GM21528 (cell line): ENCODE data around the gene FZD1.
"Not testable (repeated sequence)": the region's sequence is repeated elsewhere in the genome, so short reads cannot be mapped to it uniquely, and the experiment has no call there.

Experiments used
- ATAC-seq: cut with Tn5 transposase; IDR thresholded peaks from one replicate; pipeline ENCODE4 v1.9.1; 2021; ENCODE audit warnings: mild to moderate bottlenecking, moderate library complexity; ENCODE audit not compliant: unreplicated experiment, low FRiP score

The FZD1 gene

DNA sequence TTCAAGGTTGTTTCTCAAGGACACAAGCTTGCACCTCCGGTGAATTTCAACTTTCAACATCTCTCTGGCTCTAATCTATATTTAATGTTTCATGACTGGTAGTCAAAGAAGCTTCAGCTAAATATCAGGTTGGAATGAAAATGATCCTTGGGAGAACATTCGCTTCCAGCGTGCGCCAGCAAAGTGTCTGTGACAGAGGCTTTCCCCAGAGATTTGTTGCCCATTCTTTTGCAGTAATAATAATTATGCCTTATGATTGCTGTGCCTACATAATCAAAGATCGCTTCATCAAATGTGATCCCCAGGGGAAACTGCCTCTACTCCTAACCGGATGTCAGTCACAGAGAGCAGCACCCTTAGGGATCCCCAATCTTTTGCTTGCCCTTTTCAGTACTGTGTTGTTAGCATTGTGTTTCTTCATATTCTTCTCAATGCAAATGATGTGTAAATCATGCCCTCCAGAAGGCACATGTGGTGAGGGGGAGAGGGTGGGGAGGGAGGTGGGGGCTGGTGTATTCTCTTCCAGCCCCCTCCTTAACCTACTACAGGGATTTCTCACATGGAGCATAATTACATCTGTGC is 30.5 kb downstream of the FZD1 start:
- ATAC-seq: no peak

DNA sequence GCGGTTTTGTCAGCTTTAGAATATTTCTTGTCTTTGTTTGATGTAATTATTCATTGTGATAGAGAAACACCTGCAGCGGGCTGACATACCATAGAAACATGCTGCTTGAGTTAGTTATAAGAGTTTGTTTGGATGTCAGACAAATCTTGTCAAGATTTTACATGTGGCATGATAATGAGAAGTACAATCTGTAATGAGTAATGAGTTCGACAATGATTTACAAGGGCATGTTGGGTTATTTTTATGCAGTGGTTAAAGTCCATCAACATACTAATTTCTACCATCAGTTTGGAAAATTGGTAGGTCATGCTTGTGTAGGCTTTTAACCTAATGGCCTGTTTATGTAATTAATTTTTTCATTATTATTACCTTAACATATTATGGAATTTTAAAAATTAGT is 31.3 kb downstream of the FZD1 start:
- no peak for ATAC-seq

DNA sequence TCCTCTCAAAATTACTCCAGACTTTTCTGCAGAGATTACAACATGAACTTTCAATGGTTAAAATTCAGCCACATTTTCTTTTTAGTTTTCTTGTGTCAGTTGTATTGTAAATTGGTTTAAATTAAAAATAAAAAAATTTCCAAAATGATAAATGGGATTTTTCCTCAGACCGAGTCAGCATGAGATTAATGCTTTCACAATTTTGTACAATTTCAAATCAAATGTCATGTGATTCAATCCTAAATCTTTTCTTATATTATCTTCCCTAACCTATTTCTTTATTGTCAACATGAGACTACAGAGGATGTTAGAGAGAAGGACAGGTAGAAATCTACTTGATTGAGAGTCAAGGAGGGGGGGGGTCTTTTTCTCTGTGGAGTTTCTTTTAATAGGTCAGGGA is 33.7 kb downstream of the FZD1 start:
- ATAC-seq: no peak

DNA sequence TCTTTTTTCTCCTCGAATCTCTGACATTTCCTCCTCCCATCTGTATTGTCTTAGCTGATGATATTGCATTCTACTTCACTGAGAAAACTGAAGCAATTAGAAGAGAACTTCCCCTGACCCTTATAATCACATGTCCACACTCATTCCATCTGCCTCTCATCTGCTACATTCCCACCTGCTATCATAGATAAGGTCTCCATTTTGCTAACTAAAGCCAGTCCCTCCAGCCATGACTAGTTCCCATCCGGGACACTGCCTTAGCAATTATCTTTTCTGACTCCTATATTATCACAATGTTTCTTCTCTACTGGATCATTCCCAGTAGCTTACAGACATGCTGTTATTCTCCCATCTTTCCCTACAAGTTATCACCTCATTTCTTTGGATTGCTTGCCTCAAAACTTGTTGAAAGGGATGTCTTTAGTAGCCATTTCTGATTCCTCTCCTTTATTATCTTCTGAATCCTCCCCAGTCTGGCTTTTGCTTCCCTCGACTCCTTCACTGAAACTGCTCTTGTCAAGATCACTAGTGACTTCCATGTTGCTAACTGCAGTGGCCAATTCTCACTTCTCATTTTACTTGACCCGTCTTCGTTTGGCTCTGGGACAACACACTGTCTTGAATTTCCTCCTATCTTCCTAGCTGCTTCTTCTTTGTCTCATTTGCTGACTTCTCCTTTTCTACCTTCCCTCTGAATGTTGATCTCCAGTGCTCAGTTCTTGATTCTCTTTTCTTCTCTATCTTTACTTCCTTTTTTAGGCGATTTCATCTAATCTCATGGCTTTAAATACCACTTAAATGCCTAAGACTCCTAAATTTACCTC is 35.9 kb downstream of the FZD1 start:
- no peak for ATAC-seq

DNA sequence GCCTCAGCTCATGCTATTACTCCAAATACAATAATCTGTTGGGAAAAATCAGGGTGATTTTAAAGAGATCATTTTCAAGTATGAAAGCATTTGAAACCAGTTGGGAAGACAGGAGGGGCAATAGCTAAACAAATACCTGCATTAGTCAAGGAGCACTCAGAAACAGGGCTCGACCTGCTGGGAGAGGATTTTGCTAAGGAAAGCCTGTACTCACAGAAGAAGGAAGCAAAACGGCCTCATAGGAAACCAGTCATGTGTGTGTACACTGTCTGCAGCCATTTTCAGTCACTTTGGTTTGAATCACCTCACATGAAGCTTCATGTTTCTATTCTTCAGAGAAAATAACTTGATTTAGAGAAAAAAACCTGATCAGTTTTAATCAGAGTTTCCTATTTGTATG is 38.6 kb downstream of the FZD1 start:
- ATAC-seq: no peak

DNA sequence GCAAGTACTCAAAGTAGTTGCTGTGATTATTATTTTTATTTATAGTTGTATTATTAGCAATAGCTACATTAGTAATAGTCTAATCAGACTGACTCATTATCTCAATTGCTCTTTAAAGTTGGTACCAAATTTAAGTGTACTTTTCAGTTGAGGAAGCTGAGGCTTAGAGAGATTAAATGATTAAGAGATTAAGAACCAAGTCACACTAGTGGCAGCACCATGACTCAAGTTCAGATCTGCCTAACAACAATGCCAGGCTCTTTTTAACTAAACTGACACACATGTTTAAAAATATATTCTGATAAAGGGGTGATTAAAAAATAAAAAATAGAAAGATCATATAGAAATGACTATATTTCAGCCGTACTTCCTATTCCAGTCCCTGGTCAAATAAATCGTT is 42.0 kb downstream of the FZD1 start:
- no peak for ATAC-seq

DNA sequence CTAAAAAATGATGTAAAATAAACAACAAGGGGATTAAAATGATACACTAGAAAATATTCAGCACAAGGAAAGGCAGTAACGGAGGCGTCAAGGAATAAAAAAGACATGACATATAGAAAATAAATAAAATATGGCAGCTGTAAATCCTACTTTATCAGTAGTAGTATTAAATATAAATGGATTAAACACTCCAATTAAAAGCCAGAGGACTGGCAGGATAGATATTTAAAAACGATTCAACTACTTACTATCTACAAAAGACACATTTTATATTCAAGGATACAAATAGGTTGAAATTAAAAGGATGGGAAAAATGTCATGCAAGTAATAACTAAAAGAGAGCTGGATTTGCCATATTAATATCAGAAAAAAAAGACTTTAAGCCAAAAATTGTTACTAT is 43.2 kb downstream of the FZD1 start:
- ATAC-seq: no peak

DNA sequence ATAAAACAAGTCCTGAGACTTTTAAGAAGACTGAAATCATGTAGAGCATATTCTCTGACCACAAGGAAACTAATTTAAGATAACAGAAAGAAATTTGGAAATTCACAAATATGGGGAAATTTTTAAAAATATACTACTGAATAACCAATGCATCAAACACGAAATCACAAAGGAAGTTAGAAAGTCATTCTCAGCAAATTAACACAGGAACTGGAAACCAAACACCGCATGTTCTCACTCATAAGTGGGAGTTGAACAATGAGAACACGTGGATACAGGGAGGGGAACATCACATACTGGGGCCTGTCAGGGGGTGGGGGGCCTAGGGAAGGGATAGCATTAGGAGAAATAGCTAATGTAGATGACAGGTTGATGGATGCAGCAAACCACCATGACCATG is 44.0 kb downstream of the FZD1 start:
- ATAC-seq: not testable (repeated sequence)

DNA sequence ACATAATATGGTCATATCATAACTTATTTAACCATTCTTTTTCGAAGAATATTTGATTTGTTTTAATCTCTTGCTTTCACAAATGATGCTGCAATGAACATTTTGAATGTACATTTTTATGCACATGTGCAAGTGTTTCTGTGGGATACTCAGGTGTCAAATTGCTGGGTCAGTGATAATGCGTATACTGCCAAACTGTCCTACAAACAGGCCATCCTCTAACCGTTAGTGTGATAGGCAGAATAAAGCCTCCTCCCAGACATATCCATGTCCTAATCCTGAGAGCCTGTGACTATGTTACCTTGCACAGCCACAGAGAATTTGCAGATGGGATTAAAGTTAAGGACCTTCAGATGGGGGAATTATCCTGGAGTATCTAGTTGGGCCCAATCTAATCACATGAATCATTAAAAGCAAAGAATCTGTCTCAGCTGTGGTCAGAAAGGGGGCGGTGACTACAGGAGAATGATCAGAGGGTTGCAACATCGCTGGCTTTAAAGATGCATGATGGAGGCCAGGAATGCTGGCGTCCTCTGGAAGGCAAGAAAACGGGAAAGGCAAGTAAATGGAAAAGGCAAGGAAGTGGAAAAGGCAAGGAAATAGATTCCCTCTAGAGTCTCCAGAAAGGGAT is 46.7 kb downstream of the FZD1 start:
- ATAC-seq: no peak

DNA sequence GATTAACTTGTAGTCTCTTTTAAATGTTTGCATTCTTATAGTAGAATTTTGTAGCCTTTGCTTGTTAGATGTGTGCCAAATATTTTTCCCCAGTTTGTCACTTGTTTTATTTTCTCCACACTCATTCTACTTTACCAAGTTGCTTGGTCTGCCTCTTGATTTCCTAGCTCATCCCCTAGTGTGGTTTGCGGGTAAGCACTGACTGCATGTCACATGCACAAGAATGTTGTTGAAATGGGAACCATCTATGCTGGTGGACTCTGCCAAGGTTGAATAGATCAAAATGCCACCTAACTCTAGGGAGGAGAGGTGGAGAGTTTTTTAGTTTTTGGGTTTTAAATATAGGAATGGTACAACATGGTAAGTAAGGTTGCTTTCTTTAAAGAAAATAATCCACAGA is 47.6 kb downstream of the FZD1 start:
- no peak for ATAC-seq

DNA sequence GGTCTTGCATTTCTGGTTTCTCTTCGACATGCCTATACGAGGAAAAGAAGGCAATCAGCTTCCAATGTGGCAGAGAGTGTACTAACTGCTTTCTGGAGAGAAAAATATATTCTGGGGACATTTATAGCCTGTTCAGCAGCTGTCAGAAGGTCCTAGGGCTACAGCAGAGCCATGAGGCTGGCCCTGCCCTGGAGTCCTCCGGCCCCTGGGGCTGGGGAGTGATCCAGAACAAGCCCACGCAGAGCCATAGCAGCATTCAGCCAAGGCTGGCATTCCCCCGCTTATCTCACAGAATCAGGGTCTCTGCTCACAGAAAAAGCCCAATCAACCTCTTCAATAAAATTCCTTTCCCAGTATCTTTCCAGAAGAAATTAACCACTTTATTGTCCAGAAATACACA is 48.9 kb downstream of the FZD1 start:
- ATAC-seq: no peak

DNA sequence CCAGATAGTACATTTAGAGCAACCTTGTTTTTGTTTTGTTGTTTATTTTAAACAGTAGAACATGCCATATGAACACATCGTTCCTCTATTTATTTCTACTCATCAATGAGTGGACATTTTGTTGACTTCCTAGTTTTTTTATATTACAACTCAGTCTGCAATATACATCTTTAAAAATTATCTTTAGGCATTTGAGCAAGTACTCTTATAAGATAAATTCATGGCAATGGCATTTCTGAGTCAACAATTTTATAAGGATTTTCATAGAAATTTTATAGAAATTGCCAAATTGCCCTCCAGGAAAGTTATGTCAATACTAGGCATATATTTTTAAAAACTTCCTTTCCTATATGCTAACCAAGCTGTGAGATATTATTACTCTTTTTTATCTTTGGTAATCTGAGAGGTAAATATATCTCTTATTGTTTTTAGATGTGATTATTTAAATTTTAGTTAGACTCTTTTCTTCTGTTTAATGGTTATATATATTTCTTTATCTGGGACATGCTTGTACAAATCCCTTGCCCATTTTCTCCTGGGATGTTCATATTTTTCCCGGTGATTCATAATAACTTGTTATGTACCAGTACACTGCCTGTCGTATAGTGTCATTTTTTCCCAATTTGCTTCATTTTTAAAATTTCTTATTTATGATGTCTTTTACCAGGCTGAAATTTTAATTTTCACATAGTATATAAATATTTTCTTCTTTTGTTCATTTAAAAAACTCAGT is 50.5 kb downstream of the FZD1 start:
- no peak for ATAC-seq

DNA sequence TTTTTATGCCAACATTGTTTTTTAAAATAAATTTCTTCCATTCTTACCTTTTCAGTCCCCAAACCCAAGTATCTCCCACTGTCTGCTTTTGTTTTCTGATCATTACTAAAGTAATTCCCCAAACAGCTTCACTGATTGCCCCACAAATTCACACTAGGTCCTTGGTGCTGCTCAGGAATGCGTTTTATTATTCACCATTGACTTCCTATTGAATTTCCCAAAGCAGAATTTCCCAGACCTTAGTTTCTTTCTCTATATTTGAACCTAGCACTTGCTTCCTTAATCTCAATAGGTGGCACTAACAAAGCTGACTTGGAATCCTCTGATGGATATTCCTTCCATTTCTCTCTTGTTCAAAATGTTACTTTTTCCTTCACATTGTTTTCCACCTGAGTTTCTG is 52.2 kb downstream of the FZD1 start:
- ATAC-seq: no peak

DNA sequence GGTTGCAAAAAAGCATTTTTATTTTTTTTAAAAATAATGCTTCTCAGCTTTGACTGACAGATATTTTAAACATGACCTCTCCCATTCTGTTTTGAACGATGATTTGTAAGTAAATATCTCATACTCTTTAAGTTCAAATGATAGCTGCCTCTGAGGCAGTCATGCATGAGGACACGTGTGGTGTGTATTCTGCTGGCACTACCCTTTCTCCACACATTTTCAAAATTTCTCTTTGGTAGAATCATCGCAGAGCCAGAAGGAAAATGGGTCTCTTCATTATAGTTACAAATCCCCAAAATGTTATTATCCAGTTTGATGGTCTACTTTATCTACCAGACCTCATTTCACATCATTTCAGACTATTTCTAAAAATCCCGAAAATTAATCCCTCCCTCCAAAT is 55.1 kb downstream of the FZD1 start:
- ATAC-seq: no peak

DNA sequence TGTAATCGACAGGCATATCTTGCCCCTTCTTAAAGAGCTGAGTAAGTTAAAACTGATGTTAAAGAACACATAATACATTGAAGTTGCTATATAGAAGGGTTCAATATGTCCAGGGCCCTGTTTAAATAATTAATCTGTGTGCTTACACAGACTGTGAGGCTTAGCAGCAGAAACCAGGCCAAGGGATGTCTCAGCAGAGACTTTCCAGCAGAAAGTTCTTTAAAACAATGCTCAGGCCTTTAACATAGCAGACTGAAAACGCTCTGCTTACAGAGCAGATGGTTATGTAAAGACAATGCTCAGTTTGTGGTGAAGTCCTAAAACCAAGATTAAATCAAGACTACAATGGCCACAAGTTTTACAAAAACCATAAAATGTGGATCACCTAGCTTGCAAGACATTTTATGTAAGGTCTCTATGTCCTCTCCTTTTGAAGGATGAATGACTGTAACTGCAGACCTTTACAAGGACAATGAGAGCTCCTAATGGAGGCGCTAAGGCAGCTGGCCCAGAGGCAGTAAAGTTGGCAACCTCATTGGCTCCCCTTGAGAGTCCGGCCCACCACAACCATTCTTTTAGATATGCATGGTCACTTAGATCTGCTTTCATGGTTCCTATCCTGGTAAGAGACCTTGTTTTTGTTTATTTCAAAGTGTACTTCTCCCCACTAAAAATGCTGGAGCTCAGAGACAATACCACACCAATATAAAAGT is 56.3 kb downstream of the FZD1 start:
- no peak for ATAC-seq
